GM23338 (cell line): ENCODE data around the gene TRIM59. TPM values are rescaled to one million over a fixed set of nuclear protein-coding genes. Genes with fewer than 3 reads are reported as not detected.

Experiments
- ATAC-seq: fragments of 200-7000 bp; cut with Tn5 transposase; 3 replicates; pipeline ENCODE4 v1.9.1; 2020
- DNase-seq: peaks from one replicate; pipeline ENCODE4 v3.0.0-alpha.2; 2015; ENCODE audit warnings: low spot score
- H2AFZ ChIP-seq: fragments of 200-600 bp; sonication (generic); 2 replicates; pipeline ENCODE4 v1.8.0; 2016; ENCODE audit warnings: antibody characterized with exemption, mild to moderate bottlenecking, moderate library complexity
- H3F3A ChIP-seq: fragments of 200-600 bp; sonication (generic); replicated peaks from 2 replicates; pipeline ENCODE4 v1.8.0; 2017; ENCODE audit warnings: antibody characterized with exemption, mixed run types, low read depth
- H3K27ac ChIP-seq: fragments of 200-600 bp; sonication (generic); 2 replicates; pipeline ENCODE4 v1.6.1; 2016; ENCODE audit warnings: low read depth
- H3K27me3 ChIP-seq: fragments of 200-600 bp; sonication (generic); 2 replicates; pipeline ENCODE4 v1.8.0; 2016; ENCODE audit warnings: mild to moderate bottlenecking, mixed run types, moderate library complexity; ENCODE audit not compliant: insufficient read depth
- H3K36me3 ChIP-seq: fragments of 200-600 bp; sonication (generic); 2 replicates; pipeline ENCODE4 v1.8.0; 2016; ENCODE audit warnings: mild to moderate bottlenecking; ENCODE audit not compliant: insufficient read depth
- H3K4me1 ChIP-seq: fragments of 200-600 bp; sonication (generic); 2 replicates; pipeline ENCODE4 v1.8.0; 2016; ENCODE audit warnings: mild to moderate bottlenecking, moderate library complexity; ENCODE audit not compliant: insufficient read depth
- H3K4me2 ChIP-seq: fragments of 200-600 bp; sonication (generic); 2 replicates; pipeline ENCODE4 v1.7.1; 2017; ENCODE audit warnings: mixed run types
- H3K4me3 ChIP-seq: fragments of 200-600 bp; sonication (generic); 2 replicates; pipeline ENCODE4 v1.6.1; 2016; ENCODE audit warnings: mixed run types
- H3K79me2 ChIP-seq: fragments of 200-600 bp; sonication (generic); replicated peaks from 2 replicates; pipeline ENCODE4 v1.8.0; 2017; ENCODE audit warnings: mild to moderate bottlenecking; ENCODE audit not compliant: insufficient read depth
- H3K9me2 ChIP-seq: fragments of 200-600 bp; sonication (generic); 2 replicates; pipeline ENCODE4 v1.8.0; 2017; ENCODE audit not compliant: insufficient read depth
- H4K20me1 ChIP-seq: fragments of 200-600 bp; sonication (generic); replicated peaks from 2 replicates; pipeline ENCODE4 v1.8.0; 2017; ENCODE audit warnings: mild to moderate bottlenecking; ENCODE audit not compliant: insufficient read depth
- H3K27ac Mint-ChIP-seq: 2 replicates; pipeline ENCODE4 v1.8.0; 2020; ENCODE audit warnings: inconsistent platforms, mild to moderate bottlenecking, moderate library complexity, mixed read lengths
- H3K27me3 Mint-ChIP-seq: 3 replicates; pipeline ENCODE4 v1.8.0; 2022; ENCODE audit warnings: low read depth, mild to moderate bottlenecking, moderate library complexity, mixed read lengths, inconsistent platforms; ENCODE audit not compliant: insufficient read depth, poor library complexity
- H3K36me3 Mint-ChIP-seq: 3 replicates; pipeline ENCODE4 v1.8.0; 2021; ENCODE audit warnings: low read depth, mild to moderate bottlenecking, inconsistent platforms, moderate library complexity, mixed read lengths
- H3K4me1 Mint-ChIP-seq: 3 replicates; pipeline ENCODE4 v1.8.0; 2020; ENCODE audit warnings: mild to moderate bottlenecking, inconsistent platforms, mixed read lengths
- H3K4me3 Mint-ChIP-seq: 3 replicates; pipeline ENCODE4 v1.8.0; 2021; ENCODE audit warnings: moderate library complexity, mild to moderate bottlenecking, inconsistent platforms, mixed read lengths
- H3K9me3 Mint-ChIP-seq: 3 replicates; pipeline ENCODE4 v1.8.0; 2020; ENCODE audit warnings: moderate library complexity, mild to moderate bottlenecking, inconsistent platforms, mixed read lengths
- CREB1 ChIP-seq: fragments of 250-450 bp; sonication (Bioruptor Pico); IDR thresholded peaks from 2 replicates; pipeline ENCODE4 v1.5.0; 2020; ENCODE audit warnings: low read depth, mild to moderate bottlenecking, moderate library complexity
- CTCF ChIP-seq, 2 experiments: fragments of 200-600 bp in 1 of 2; sonication (generic) in 1 of 2; conservative IDR thresholded peaks; 2 replicates each; pipeline versions ENCODE4 v1.5.1 to v1.6.1; 2016 to 2017; ENCODE audit warnings: antibody characterized with exemption in 2 of 2, low read depth in 2 of 2, mild to moderate bottlenecking in 2 of 2, moderate library complexity in 1 of 2
- ETS1 ChIP-seq: IDR thresholded peaks from 2 replicates; pipeline ENCODE4 v1.6.1; 2016; ENCODE audit warnings: antibody characterized with exemption
- EZH2 ChIP-seq: fragments of 200-600 bp; sonication (generic); IDR thresholded peaks from one replicate; pipeline ENCODE4 v1.8.0; 2017; ENCODE audit warnings: antibody characterized with exemption, mild to moderate bottlenecking, low read depth; ENCODE audit not compliant: unreplicated experiment
- EZH2phosphoT487 ChIP-seq: fragments of 200-600 bp; sonication (generic); IDR thresholded peaks from one replicate; pipeline ENCODE4 v1.8.1; 2018; ENCODE audit warnings: antibody characterized with exemption; ENCODE audit not compliant: unreplicated experiment
- JUNB ChIP-seq: IDR thresholded peaks from one replicate; pipeline ENCODE4 v1.6.1; 2016; ENCODE audit warnings: antibody characterized with exemption; ENCODE audit not compliant: unreplicated experiment
- NANOG ChIP-seq: IDR thresholded peaks from 2 replicates; pipeline ENCODE4 v1.6.1; 2016; ENCODE audit warnings: antibody characterized with exemption, borderline replicate concordance
- POLR2AphosphoS5 ChIP-seq: IDR thresholded peaks from 2 replicates; pipeline ENCODE4 v1.6.1; 2016; ENCODE audit warnings: antibody characterized with exemption, low read depth
- REST ChIP-seq: IDR thresholded peaks from one replicate; pipeline ENCODE4 v1.6.1; 2018; ENCODE audit warnings: antibody characterized with exemption; ENCODE audit not compliant: unreplicated experiment
- STAT1 ChIP-seq: IDR thresholded peaks from one replicate; pipeline ENCODE4 v1.6.1; 2016; ENCODE audit warnings: antibody characterized with exemption; ENCODE audit not compliant: unreplicated experiment
- ZNF114 ChIP-seq: fragments of 250-450 bp; sonication (Bioruptor Pico); IDR thresholded peaks from 2 replicates; pipeline ENCODE4 v1.5.0; 2020; ENCODE audit warnings: mild to moderate bottlenecking, moderate library complexity
- ZNF331 ChIP-seq: fragments of 250-450 bp; sonication (Bioruptor Pico); IDR thresholded peaks from 2 replicates; pipeline ENCODE4 v1.5.0; 2020; ENCODE audit warnings: low read depth, mild to moderate bottlenecking, moderate library complexity
- polyA plus RNA-seq: library from polyadenylated mRNA; unstranded; fragments of >200 nt; fragmentation: Nextera tagmentation; extraction: Ambion mirVana; gene quantifications from 2 replicates; pipeline ENCODE4 v1.2.1, GENCODE V29; 2016
- total RNA-seq: library from RNA; depleted of rRNA; stranded (reverse); fragments of >200 nt; shearing (Covaris generic); gene quantifications from 2 replicates; pipeline ENCODE4 v1.2.3, GENCODE V29; 2014
- TF ChIP-seq, protein P1 (sequence below): fragments of 250-450 bp; sonication (Bioruptor Pico); IDR thresholded peaks from 2 replicates; pipeline ENCODE4 v1.5.0; 2020; ENCODE audit warnings: mild to moderate bottlenecking, moderate library complexity

Gene TRIM59
- total and polyA plus RNA-seq, 2 experiments from 2014 or later = 46.2 to 98.6 TPM

DNA sequence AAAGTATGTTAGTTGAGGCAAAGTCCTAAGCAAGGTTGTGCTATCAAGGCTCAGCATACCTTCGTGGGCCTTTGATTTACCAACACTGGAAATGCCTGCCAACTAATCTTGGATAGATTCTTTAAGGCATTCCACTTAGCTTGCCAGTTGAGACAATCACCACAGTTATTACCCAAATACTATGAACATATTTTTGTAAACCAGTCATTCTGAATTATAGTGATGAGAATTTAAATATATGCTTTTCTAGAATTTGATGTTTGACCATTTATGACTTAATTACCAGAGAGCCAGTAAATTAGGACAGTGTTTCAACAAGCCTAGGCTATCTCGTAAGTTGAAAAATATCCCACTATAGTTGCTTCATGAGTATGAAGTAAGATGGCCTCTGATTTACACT lies 15.5 kb downstream of the TRIM59 start:
- Histone ChIP-seq H3K79me2 (peaks cover 55% of the 10 kb centered on the region), H3K36me3 (peaks cover 76% of the 10 kb centered on the region), H3K9me2 (no peaks in the 10 kb centered on the region), H4K20me1 (peaks cover 30% of the 10 kb centered on the region), H3K4me3 (no peak overlapping the region), H2AFZ (no peak overlapping the region), H3K4me1 (no peaks in the 10 kb centered on the region), H3K4me2 (no peak overlapping the region), H3F3A (no peaks in the 10 kb centered on the region), H3K27me3 (no peaks in the 10 kb centered on the region), H3K27ac (peak overlapping the region; percentile 1; the same call in 1 of the 2 replicates)
- ATAC-seq = no peak
- Mint-ChIP-seq H3K4me3 (no peak overlapping the region), H3K27me3 (peaks cover 4% of the 10 kb centered on the region), H3K9me3 (no peaks in the 10 kb centered on the region), H3K27ac (no peak overlapping the region), H3K4me1 (no peaks in the 10 kb centered on the region), H3K36me3 (peaks cover 77% of the 10 kb centered on the region)
- no peak for TF ChIP-seq ZNF114 (CRISPR knock-in tag)
- TF ChIP-seq EZH2 = no peak
- no peak for TF ChIP-seq CREB1
- no peak for TF ChIP-seq JUNB
- no peak for TF ChIP-seq CTCF (conservative IDR thresholded peaks at IDR 0.05; ENCODE audit: low read depth in 2 of 2)
- TF ChIP-seq ZNF331 (CRISPR knock-in tag) = no peak
- TF ChIP-seq ETS1 = no peak
- no peak for TF ChIP-seq EZH2phosphoT487
- TF ChIP-seq, protein P1, sequence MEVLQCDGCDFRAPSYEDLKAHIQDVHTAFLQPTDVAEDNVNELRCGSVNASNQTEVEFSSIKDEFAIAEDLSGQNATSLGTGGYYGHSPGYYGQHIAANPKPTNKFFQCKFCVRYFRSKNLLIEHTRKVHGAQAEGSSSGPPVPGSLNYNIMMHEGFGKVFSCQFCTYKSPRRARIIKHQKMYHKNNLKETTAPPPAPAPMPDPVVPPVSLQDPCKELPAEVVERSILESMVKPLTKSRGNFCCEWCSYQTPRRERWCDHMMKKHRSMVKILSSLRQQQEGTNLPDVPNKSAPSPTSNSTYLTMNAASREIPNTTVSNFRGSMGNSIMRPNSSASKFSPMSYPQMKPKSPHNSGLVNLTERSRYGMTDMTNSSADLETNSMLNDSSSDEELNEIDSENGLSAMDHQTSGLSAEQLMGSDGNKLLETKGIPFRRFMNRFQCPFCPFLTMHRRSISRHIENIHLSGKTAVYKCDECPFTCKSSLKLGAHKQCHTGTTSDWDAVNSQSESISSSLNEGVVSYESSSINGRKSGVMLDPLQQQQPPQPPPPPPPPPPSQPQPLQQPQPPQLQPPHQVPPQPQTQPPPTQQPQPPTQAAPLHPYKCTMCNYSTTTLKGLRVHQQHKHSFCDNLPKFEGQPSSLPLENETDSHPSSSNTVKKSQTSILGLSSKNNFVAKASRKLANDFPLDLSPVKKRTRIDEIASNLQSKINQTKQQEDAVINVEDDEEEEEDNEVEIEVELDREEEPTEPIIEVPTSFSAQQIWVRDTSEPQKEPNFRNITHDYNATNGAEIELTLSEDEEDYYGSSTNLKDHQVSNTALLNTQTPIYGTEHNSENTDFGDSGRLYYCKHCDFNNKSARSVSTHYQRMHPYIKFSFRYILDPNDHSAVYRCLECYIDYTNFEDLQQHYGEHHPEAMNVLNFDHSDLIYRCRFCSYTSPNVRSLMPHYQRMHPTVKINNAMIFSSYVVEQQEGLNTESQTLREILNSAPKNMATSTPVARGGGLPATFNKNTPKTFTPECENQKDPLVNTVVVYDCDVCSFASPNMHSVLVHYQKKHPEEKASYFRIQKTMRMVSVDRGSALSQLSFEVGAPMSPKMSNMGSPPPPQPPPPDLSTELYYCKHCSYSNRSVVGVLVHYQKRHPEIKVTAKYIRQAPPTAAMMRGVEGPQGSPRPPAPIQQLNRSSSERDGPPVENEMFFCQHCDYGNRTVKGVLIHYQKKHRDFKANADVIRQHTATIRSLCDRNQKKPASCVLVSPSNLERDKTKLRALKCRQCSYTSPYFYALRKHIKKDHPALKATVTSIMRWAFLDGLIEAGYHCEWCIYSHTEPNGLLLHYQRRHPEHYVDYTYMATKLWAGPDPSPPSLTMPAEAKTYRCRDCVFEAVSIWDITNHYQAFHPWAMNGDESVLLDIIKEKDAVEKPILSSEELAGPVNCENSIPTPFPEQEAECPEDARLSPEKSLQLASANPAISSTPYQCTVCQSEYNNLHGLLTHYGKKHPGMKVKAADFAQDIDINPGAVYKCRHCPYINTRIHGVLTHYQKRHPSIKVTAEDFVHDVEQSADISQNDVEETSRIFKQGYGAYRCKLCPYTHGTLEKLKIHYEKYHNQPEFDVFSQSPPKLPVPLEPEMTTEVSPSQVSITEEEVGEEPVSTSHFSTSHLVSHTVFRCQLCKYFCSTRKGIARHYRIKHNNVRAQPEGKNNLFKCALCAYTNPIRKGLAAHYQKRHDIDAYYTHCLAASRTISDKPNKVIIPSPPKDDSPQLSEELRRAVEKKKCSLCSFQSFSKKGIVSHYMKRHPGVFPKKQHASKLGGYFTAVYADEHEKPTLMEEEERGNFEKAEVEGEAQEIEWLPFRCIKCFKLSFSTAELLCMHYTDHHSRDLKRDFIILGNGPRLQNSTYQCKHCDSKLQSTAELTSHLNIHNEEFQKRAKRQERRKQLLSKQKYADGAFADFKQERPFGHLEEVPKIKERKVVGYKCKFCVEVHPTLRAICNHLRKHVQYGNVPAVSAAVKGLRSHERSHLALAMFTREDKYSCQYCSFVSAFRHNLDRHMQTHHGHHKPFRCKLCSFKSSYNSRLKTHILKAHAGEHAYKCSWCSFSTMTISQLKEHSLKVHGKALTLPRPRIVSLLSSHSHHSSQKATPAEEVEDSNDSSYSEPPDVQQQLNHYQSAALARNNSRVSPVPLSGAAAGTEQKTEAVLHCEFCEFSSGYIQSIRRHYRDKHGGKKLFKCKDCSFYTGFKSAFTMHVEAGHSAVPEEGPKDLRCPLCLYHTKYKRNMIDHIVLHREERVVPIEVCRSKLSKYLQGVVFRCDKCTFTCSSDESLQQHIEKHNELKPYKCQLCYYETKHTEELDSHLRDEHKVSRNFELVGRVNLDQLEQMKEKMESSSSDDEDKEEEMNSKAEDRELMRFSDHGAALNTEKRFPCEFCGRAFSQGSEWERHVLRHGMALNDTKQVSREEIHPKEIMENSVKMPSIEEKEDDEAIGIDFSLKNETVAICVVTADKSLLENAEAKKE = no peak
- TF ChIP-seq STAT1 = no peak
- no peak for TF ChIP-seq REST
- TF ChIP-seq POLR2AphosphoS5 = no peak
- TF ChIP-seq NANOG = no peak
- no peak for DNase-seq
